NCI-H345 treated with DMSO at 0.1 percent for 48 hours (cell line): Measurements from ENCODE around the gene C4orf36.

Source experiments
- DNase-seq: peaks from one replicate; lab custom pipeline; 2025; ENCODE audit not compliant: unreplicated experiment; lab: John Stamatoyannopoulos, UW

Gene C4orf36

GRCh38 chr4:86891762-86892635, at the start of gene C4orf36:
Gene C4orf36 (minus strand): TSS chr4:86892422. CDS start chr4:86891520, 902 bp downstream.
- peak; percentile 14 for DNase-seq

GRCh38 chr4:86940920-86941460, 48.8 kb upstream of the C4orf36 start:
- no peak for DNase-seq

GRCh38 chr4:86939729-86940575, 47.7 kb upstream of the C4orf36 start:
- no peak for DNase-seq

GRCh38 chr4:86938771-86939520, 46.7 kb upstream of the C4orf36 start:
- DNase-seq, result no peak

- peak; percentile 3 for DNase-seq
These were observed 43.9 kb upstream of the C4orf36 start for GRCh38 chr4:86935853-86936733.

- no peak for DNase-seq
These were observed 43.3 kb upstream of the C4orf36 start for GRCh38 chr4:86935566-86935852.

- DNase-seq, result peak; percentile 31
These were observed 42.7 kb upstream of the C4orf36 start, which contains the start of gene AFF1 for GRCh38 chr4:86934771-86935565. Gene AFF1 (plus strand): TSS chr4:86935011. CDS start chr4:86948534, 13,523 bp downstream.

DNA sequence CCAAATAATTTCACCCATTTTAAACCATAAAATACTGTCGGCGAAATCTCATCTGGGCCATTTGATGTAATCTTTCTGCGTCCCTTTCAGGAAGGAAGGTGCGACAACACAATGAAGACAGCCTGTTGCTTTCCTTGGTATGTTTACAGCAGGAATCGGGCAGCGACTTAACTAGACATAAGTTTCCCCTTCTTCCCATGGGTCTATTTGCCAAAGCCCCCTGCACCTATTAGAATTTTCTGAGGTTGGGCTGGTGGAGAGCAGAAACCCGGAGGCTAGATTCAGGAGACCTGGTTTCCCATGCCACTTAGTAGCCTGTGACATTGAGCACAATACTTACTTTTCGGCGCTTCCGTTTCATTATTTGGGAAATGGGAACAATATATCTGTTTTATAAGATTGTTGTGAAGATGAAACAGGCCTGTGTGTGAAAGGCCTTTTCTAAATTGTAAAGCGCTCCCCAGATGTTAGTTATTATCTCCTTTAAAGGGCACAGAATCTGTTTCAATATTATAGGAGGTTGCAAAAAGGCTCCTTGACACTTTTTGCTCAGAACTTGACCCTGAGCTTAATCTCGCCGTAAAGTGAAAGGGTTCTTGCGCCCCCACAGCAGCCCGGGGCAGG, 42.0 kb upstream of the C4orf36 start:
- DNase-seq, result peak; percentile 21

DNA sequence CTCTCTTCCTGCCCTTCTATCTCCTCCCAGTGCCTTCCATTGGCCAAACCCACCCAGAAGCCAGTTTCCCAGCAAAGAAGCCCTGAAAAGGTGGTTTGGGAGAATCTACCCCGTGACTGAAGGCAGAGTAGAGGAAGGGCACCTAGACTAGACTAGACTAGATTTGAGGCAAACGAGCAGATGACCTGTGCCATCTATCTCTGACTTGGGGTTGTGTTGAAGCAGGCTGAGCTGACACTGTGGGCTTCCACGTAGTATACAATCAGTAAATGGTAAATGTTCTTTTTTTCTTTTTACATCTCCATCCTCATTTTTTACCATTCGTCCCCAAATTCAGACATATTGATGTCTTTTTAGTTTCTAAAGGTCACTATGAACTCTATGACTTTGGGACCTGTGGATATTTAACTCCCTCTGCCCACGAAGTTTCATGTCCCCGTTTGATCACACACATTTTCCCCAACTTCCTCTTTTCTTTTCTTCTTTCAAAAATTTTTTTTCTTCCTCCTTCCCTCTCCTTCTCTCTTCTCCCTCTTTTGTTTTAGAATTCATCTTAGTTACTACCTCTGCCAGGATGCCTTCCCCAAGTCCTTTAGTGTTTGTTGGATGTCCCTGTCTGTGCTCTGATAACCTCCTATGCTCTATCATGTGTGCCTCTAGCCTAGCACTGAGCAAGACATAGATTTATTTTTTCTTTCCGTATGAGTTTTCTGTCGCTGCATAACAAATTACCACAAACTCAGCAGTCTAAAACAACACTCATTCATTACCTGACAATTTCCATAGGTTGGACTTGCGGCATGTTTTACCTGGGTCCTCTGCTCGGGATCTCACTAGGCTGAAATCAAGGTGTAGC, 36.4 kb upstream of the C4orf36 start:
- no peak for DNase-seq

GRCh38 chr4:86927843-86928395, 35.7 kb upstream of the C4orf36 start:
- DNase-seq, result no peak

GRCh38 chr4:86926435-86927086, 34.3 kb upstream of the C4orf36 start:
- no peak for DNase-seq

GRCh38 chr4:86924811-86925210, 32.6 kb upstream of the C4orf36 start:
- no peak for DNase-seq

DNA sequence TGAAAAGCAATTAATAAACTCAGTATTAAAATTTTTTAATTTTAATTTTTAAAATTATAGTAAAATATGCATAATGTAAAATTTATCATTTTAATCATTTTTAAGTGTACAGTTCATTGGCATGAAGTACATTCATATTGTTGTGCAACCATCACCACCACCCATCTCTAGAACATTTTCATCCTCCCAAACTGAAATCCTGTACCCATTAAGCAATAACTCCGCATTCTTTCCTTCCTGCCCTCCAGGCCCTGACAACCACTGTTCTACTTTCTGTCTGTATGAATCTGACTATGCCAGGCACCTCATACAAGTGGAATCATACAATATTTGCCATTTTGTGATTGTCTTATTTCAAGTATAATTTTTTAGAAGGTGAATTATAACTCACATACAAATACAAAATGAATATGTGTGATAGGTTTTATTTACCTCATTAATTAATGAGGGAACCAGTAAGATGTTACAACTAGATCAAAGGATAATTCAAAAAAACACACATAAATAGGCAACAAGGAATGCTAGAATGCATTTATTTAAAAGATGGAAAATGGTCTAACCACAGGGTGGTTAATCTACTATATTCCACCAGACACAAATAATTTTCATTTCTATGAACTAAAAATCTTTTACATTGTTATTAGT, 29.5 kb upstream of the C4orf36 start:
- DNase-seq, result no peak

DNA sequence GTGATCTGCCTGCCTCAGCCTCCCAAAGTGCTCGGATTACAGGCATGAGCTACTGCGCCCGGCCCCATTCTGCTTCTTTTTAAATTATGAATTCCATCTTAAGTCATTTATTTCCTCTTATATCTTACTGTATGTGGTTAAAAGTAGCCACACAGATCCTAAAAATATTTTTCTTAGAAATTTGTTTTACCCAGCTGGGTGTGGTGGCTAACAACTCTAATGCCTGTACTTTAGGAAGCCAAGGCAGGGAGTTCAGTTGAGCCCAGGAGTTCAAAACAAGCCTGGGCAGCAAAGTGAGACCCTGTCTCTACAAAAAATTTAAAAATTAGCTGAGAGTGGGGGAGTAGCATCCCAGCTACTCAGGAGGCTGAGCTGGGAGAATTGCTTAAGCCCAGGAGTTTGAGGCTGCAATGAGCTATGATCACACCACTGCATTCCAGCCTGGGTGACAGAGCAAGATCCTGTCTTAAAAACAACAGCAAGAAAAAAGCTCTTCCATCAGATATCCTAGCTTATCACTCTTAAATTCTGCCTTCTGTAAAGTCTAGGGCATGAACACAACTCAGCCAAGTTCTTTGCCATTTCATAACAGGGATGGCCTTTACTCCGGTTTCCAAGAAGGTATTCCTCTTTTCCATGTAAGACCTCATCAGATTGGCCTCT, 27.5 kb upstream of the C4orf36 start:
- DNase-seq, result no peak

GRCh38 chr4:86918539-86919072, 26.4 kb upstream of the C4orf36 start:
- no peak for DNase-seq
